GM12878 (cell line): ENCODE results near the gene ALG10B. TPM values are rescaled to one million over a fixed set of nuclear protein-coding genes. Genes with fewer than 3 reads are reported as not detected.

Source experiments
- polyA plus RNA-seq, 11 experiments: library from polyadenylated mRNA; depleted of rRNA in 4 of 11; unstranded in 6 of 11; stranded (reverse) in 5 of 11; fragments of >200 nt; fragmentation: Nextera tagmentation in 4 of 11; fragmentation: Illumina TruSeq in 1 of 11; extraction: Ambion mirVana in 4 of 11; extraction: Trizol in 1 of 11; gene quantifications; 1 replicate in 1 of 11; 2 replicates in 10 of 11; pipeline versions ENCODE4 v1.2.1 to v1.2.3, GENCODE V29; 2011 to 2016; ENCODE audit warnings: inconsistent platforms in 2 of 11, missing spikeins in 2 of 11, low read depth in 1 of 11
- small RNA-seq: library from RNA; depleted of rRNA; stranded (forward); fragments of <200 nt; gene quantifications from one replicate; pipeline ENCODE3, GENCODE V24; 2014
- total RNA-seq, 4 experiments: library from RNA; depleted of rRNA in 3 of 4; stranded (reverse); fragments of >200 nt in 3 of 4; fragmentation: Illumina TruSeq in 1 of 4; extraction: Trizol in 1 of 4; gene quantifications; 2 replicates each; pipeline versions ENCODE4 v1.2.1 to v1.2.3, GENCODE V29; 2013 to 2021

ALG10B gene
- total and polyA plus RNA-seq, 10 of the 15 experiments (the other 5 are each of a cell fraction or from before 2014, with no cell fraction given), result 2.0 to 23.7 (median 8.8) TPM

Small RNA genes within 50 kb of the gene (small RNA-seq; reads per million reads assigned to genes)
- gene RF00019, result not detected
